Trophoblast cell (in vitro differentiated cells and primary cell): ENCODE results near the gene INAVA.

ENCODE experiments used
- DNase-seq, 2 donors: peaks; one replicate each; pipeline ENCODE4 v3.0.0-alpha.2; 2016
- H2AFZ ChIP-seq: 2 replicates; pipeline ENCODE4 v1.6.1; 2013; ENCODE audit warnings: low read length, moderate library complexity, mild to moderate bottlenecking; ENCODE audit not compliant: insufficient read depth, poor library complexity
- H2AK5ac ChIP-seq: 2 replicates; pipeline ENCODE4 v1.6.1; 2013; ENCODE audit warnings: mild to moderate bottlenecking, low read length
- H2BK120ac ChIP-seq: 2 replicates; pipeline ENCODE4 v1.6.1; 2013; ENCODE audit warnings: low read length, mild to moderate bottlenecking, moderate library complexity; ENCODE audit not compliant: insufficient read depth, poor library complexity
- H2BK12ac ChIP-seq: 2 replicates; pipeline ENCODE4 v1.6.1; 2013; ENCODE audit warnings: mild to moderate bottlenecking, low read length, moderate library complexity
- H2BK5ac ChIP-seq: 2 replicates; pipeline ENCODE4 v1.6.1; 2013; ENCODE audit warnings: low read length, low read depth, moderate library complexity, mild to moderate bottlenecking; ENCODE audit not compliant: poor library complexity
- H3K14ac ChIP-seq: 2 replicates; pipeline ENCODE4 v1.6.1; 2013; ENCODE audit warnings: mild to moderate bottlenecking, low read length
- H3K18ac ChIP-seq: 2 replicates; pipeline ENCODE4 v1.6.1; 2013; ENCODE audit warnings: mild to moderate bottlenecking, low read length
- H3K23ac ChIP-seq: 2 replicates; pipeline ENCODE4 v1.6.1; 2013; ENCODE audit warnings: low read length
- H3K27ac ChIP-seq: 2 replicates; pipeline ENCODE4 v1.5.1; 2013; ENCODE audit warnings: low read depth, mild to moderate bottlenecking, inconsistent platforms, low read length, moderate library complexity
- H3K27me3 ChIP-seq: 2 replicates; pipeline ENCODE4 v1.6.1; 2013; ENCODE audit warnings: inconsistent platforms, mild to moderate bottlenecking, low read length, moderate library complexity; ENCODE audit not compliant: insufficient read depth
- H3K36me3 ChIP-seq, 2 experiments: 1 replicate in 1 of 2; 2 replicates in 1 of 2; pipeline ENCODE4 v1.6.1; 2013; ENCODE audit warnings: low read length in 2 of 2, mild to moderate bottlenecking in 2 of 2, moderate library complexity in 1 of 2; ENCODE audit not compliant: insufficient read depth in 2 of 2, control insufficient read depth in 1 of 2
- H3K4ac ChIP-seq: 2 replicates; pipeline ENCODE4 v1.6.1; 2013; ENCODE audit warnings: low read depth, mild to moderate bottlenecking, low read length, moderate library complexity
- H3K4me1 ChIP-seq, 2 experiments: 1 replicate in 1 of 2; 2 replicates in 1 of 2; pipeline ENCODE4 v1.6.1; 2013; ENCODE audit warnings: low read length in 2 of 2, mild to moderate bottlenecking in 2 of 2, moderate library complexity in 1 of 2; ENCODE audit not compliant: insufficient read depth in 2 of 2, control insufficient read depth in 1 of 2
- H3K4me2 ChIP-seq: 2 replicates; pipeline ENCODE4 v1.6.1; 2013; ENCODE audit warnings: inconsistent platforms, mild to moderate bottlenecking, low read length, moderate library complexity
- H3K4me3 ChIP-seq: 2 replicates; pipeline ENCODE4 v1.5.1; 2013; ENCODE audit warnings: mild to moderate bottlenecking, low read depth, low read length, inconsistent platforms
- H3K79me1 ChIP-seq: one replicate; pipeline ENCODE4 v1.6.1; 2013; ENCODE audit warnings: low read length
- H3K79me2 ChIP-seq: 2 replicates; pipeline ENCODE4 v1.6.1; 2013; ENCODE audit warnings: low read length, mild to moderate bottlenecking; ENCODE audit not compliant: control insufficient read depth, insufficient read depth, poor library complexity
- H3K9ac ChIP-seq: 2 replicates; pipeline ENCODE4 v1.6.1; 2013; ENCODE audit warnings: mild to moderate bottlenecking, low read length
- H3K9me3 ChIP-seq: 2 replicates; pipeline ENCODE4 v1.6.1; 2013; ENCODE audit warnings: low read depth, mild to moderate bottlenecking, control low read depth, inconsistent platforms, low read length; ENCODE audit not compliant: insufficient read depth
- H4K12ac ChIP-seq: 2 replicates; pipeline ENCODE4 v1.6.1; 2013; ENCODE audit warnings: low read depth, mild to moderate bottlenecking, low read length, moderate library complexity
- H4K8ac ChIP-seq: 2 replicates; pipeline ENCODE4 v1.6.1; 2013; ENCODE audit warnings: low read depth, mild to moderate bottlenecking, low read length, moderate library complexity
- H4K91ac ChIP-seq: one replicate; pipeline ENCODE4 v1.6.1; 2013; ENCODE audit warnings: low read depth, mild to moderate bottlenecking, low read length, moderate library complexity
- WGBS: extraction: QIAGEN DNeasy Blood & Tissue Kit; methylation state at CpG from one replicate; pipeline ENCODE4 v1.1.7; 2013; ENCODE audit warnings: missing lambda C conversion rate; ENCODE audit not compliant: insufficient read length, insufficient coverage; ENCODE audit errors: extremely low coverage; 5-methylcytosine and 5-hydroxymethylcytosine counted together

Gene INAVA

GRCh38 chr1:200850554-200850953 lies 44.1 kb upstream of the INAVA start:
- H3K4me3 ChIP-seq, result no peak overlapping the region
- no peak overlapping the region for H2AK5ac ChIP-seq
- no peak overlapping the region for H2AFZ ChIP-seq
- H2BK5ac ChIP-seq, result no peak overlapping the region
- no peak overlapping the region for H3K9ac ChIP-seq
- no peak overlapping the region for H3K18ac ChIP-seq
- H3K27ac ChIP-seq, result no peak overlapping the region
- no peak overlapping the region for H3K14ac ChIP-seq
- no peaks in the 10 kb centered on the region for H3K4me1 ChIP-seq
- H3K4ac ChIP-seq, result no peak overlapping the region
- no peaks in the 10 kb centered on the region for H3K27me3 ChIP-seq
- no peak for DNase-seq
- H2BK120ac ChIP-seq, result no peak overlapping the region
- H4K91ac ChIP-seq, result no peak overlapping the region
- no peak overlapping the region for H3K23ac ChIP-seq
- H3K9me3 ChIP-seq, result no peaks in the 10 kb centered on the region
- no peak overlapping the region for H4K8ac ChIP-seq
- H3K4me2 ChIP-seq, result no peak overlapping the region
- H2BK12ac ChIP-seq, result no peak overlapping the region
- H3K36me3 ChIP-seq, result peaks cover 9 to 24% of the 10 kb centered on the region in 2 experiments
- no peaks in the 10 kb centered on the region for H3K79me2 ChIP-seq
- no peak overlapping the region for H4K12ac ChIP-seq
- no peaks in the 10 kb centered on the region for H3K79me1 ChIP-seq

GRCh38 chr1:200856716-200857357 lies 37.9 kb upstream of the INAVA start:
- H2BK5ac ChIP-seq, result no peak overlapping the region
- H2AFZ ChIP-seq, result no peak overlapping the region
- no peak overlapping the region for H4K12ac ChIP-seq
- no peak overlapping the region for H3K27ac ChIP-seq
- no peak overlapping the region for H3K9ac ChIP-seq
- no peak overlapping the region for H2BK120ac ChIP-seq
- no CpG with 5 or more reads among the region's 2 CpGs for WGBS
- H3K79me1 ChIP-seq, result no peaks in the 10 kb centered on the region
- H3K18ac ChIP-seq, result no peak overlapping the region
- H3K79me2 ChIP-seq, result no peaks in the 10 kb centered on the region
- no peak overlapping the region for H3K14ac ChIP-seq
- peaks cover 9 to 10% of the 10 kb centered on the region in 2 experiments for H3K36me3 ChIP-seq
- H2BK12ac ChIP-seq, result no peak overlapping the region
- H3K4me2 ChIP-seq, result no peak overlapping the region
- no peaks in the 10 kb centered on the region for H3K27me3 ChIP-seq
- H4K8ac ChIP-seq, result no peak overlapping the region
- no peak overlapping the region for H4K91ac ChIP-seq
- H3K9me3 ChIP-seq, result no peaks in the 10 kb centered on the region
- H3K4ac ChIP-seq, result no peak overlapping the region
- H2AK5ac ChIP-seq, result no peak overlapping the region
- H3K4me1 ChIP-seq, result no peaks in the 10 kb centered on the region
- DNase-seq, result no peak
- H3K23ac ChIP-seq, result no peak overlapping the region
- no peak overlapping the region for H3K4me3 ChIP-seq

DNA sequence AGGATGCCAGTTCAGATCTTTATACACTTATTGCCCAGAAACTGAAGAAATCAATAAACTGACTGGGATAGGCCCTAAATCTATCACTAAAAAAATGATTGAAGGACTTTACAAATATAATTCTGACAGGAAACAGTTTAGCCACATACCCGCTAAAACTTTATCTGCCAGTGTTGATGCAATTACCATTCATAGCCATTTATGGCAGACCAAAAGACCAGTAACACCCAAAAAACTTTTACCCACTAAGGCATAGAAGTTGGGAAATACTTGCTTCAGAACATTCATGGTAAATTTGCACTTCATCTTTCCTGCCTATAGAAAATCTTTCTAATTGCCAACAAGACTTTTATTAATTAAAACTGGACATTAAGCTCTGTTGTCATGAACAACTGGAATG lies 36.9 kb upstream of the INAVA start:
- H3K9ac ChIP-seq, result no peak overlapping the region
- no peak overlapping the region for H3K14ac ChIP-seq
- no peak overlapping the region for H3K23ac ChIP-seq
- no peaks in the 10 kb centered on the region for H3K27me3 ChIP-seq
- peaks cover 12 to 13% of the 10 kb centered on the region in 2 experiments for H3K36me3 ChIP-seq
- no peak overlapping the region for H2BK5ac ChIP-seq
- H2AK5ac ChIP-seq, result no peak overlapping the region
- H2BK120ac ChIP-seq, result no peak overlapping the region
- H4K91ac ChIP-seq, result no peak overlapping the region
- H3K79me2 ChIP-seq, result no peaks in the 10 kb centered on the region
- H3K18ac ChIP-seq, result no peak overlapping the region
- H3K4me1 ChIP-seq, result no peaks in the 10 kb centered on the region
- no CpG with 5 or more reads among the region's 1 CpG for WGBS
- H4K8ac ChIP-seq, result no peak overlapping the region
- H2BK12ac ChIP-seq, result no peak overlapping the region
- H2AFZ ChIP-seq, result no peak overlapping the region
- DNase-seq, result no peak
- no peak overlapping the region for H3K4ac ChIP-seq
- H3K4me3 ChIP-seq, result no peak overlapping the region
- H3K4me2 ChIP-seq, result no peak overlapping the region
- no peak overlapping the region for H3K27ac ChIP-seq
- H3K9me3 ChIP-seq, result no peaks in the 10 kb centered on the region
- H4K12ac ChIP-seq, result no peak overlapping the region
- no peaks in the 10 kb centered on the region for H3K79me1 ChIP-seq

DNA sequence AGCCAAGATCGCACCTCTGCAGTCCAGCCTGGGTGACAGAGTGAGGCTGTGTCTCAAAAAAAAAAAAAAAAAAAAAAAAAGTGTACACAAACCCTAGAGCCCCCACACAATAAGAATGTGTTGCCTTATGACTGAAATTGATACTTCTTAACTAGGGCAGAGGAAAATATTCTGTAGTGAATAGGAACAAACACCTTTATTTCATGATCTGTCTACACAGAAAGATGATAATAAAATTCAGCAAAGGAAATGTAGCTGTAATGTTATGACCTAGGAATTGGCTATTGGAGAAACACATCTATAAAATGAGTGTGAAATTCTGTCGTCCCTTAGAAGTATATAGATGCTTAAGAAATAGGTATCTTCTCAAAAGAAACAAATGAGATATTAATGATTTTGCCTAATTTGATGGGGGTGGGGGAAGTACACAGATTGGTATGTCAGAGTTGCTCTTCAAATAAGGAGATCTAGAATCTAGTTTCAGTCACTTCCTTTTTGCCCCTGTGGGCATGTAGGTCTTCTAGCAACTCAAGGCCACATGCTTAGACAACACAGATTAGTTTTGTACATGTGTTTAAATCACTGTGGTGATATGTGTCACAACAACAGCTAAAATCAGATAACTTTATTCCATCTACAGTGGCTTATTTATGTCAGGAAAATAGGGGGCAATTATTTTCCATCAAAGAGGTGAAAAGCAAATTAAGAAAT lies 32.6 kb upstream of the INAVA start:
- Histone ChIP-seq H3K4ac (no peak overlapping the region), H3K9me3 (no peaks in the 10 kb centered on the region), H3K18ac (no peak overlapping the region), H2BK5ac (no peak overlapping the region), H2BK120ac (no peak overlapping the region), H3K36me3 (peaks cover 9% of the 10 kb centered on the region in 2 experiments), H3K4me1 (no peaks in the 10 kb centered on the region), H2AFZ (no peak overlapping the region), H3K4me2 (no peak overlapping the region), H2AK5ac (no peak overlapping the region), H4K8ac (no peak overlapping the region), H3K4me3 (no peak overlapping the region), H2BK12ac (no peak overlapping the region), H3K27ac (no peak overlapping the region), H3K14ac (no peak overlapping the region), H3K79me2 (no peaks in the 10 kb centered on the region), H4K91ac (no peak overlapping the region), H4K12ac (no peak overlapping the region), H3K9ac (no peak overlapping the region), H3K27me3 (no peaks in the 10 kb centered on the region), H3K79me1 (no peaks in the 10 kb centered on the region), H3K23ac (no peak overlapping the region)
- WGBS, result no CpG with 5 or more reads among the region's 2 CpGs
- DNase-seq, result peak in 1 of 2 donors; percentile 42
